NCI-H460 (cell line): ENCODE results near the gene NREP. TPM values are rescaled to one million over a fixed set of nuclear protein-coding genes. Genes with fewer than 3 reads are reported as not detected.

Source experiments
- DNase-seq: peaks from one replicate; pipeline ENCODE4 v3.0.0-alpha.2; 2016; ENCODE audit warnings: low read depth; ENCODE audit errors: extremely low read depth
- polyA plus RNA-seq: library from polyadenylated mRNA; depleted of rRNA; stranded (reverse); fragments of >200 nt; gene quantifications from 2 replicates; pipeline ENCODE4 v1.2.3, GENCODE V29; 2014; cell fraction: nucleus; rRNA removed
- total RNA-seq: library from RNA; depleted of rRNA; stranded (reverse); fragments of >200 nt; shearing (Covaris generic); gene quantifications from 2 replicates; pipeline ENCODE4 v1.2.3, GENCODE V29; 2014; rRNA removed

Gene NREP
- total RNA-seq: 19.0 and 23.0 TPM in 2 replicates
- polyA plus RNA-seq: 25.0 and 39.5 TPM in 2 replicates

GRCh38 chr5:111756581-111757354, at the start of gene NREP:
Gene NREP (minus strand): TSS chr5:111757194. CDS start chr5:111755772, 1,422 bp downstream.
- peak; percentile 24 for DNase-seq

- DNase-seq: no peak
Measured at GRCh38 chr5:111806753-111807152, 49.8 kb upstream of the NREP start.

GRCh38 chr5:111806156-111806555, 49.2 kb upstream of the NREP start:
- DNase-seq: no peak

GRCh38 chr5:111805071-111805470, 48.1 kb upstream of the NREP start:
- DNase-seq: no peak

- DNase-seq: no peak
Measured at GRCh38 chr5:111800351-111800750, 43.4 kb upstream of the NREP start.

GRCh38 chr5:111795142-111795541, 38.1 kb upstream of the NREP start:
- no peak for DNase-seq

- no peak for DNase-seq
Measured at GRCh38 chr5:111792471-111793058, 35.6 kb upstream of the NREP start.

- DNase-seq: no peak
Measured at GRCh38 chr5:111790295-111790694, 33.3 kb upstream of the NREP start.

- no peak for DNase-seq
Measured at GRCh38 chr5:111787006-111787405, 30.0 kb upstream of the NREP start.

- DNase-seq: no peak
Measured at GRCh38 chr5:111784491-111785181, 27.6 kb upstream of the NREP start.

- DNase-seq: no peak
Measured at GRCh38 chr5:111783537-111783936, 26.5 kb upstream of the NREP start.

GRCh38 chr5:111782216-111782615, 25.2 kb upstream of the NREP start:
- no peak for DNase-seq

GRCh38 chr5:111781200-111781599, 24.2 kb upstream of the NREP start:
- DNase-seq: no peak

GRCh38 chr5:111779922-111780292, 22.9 kb upstream of the NREP start:
- no peak for DNase-seq

- no peak for DNase-seq
Measured at GRCh38 chr5:111779260-111779921, 22.4 kb upstream of the NREP start.

GRCh38 chr5:111776913-111777781, 20.2 kb upstream of the NREP start:
- no peak for DNase-seq

GRCh38 chr5:111775224-111775623, 18.2 kb upstream of the NREP start:
- DNase-seq: no peak

- no peak for DNase-seq
Measured at GRCh38 chr5:111774525-111774924, 17.5 kb upstream of the NREP start.

- DNase-seq: no peak
Measured at GRCh38 chr5:111772456-111773122, 15.6 kb upstream of the NREP start.

GRCh38 chr5:111769541-111769940, 12.5 kb upstream of the NREP start:
- no peak for DNase-seq
